CD4-positive, alpha-beta T cell treated with Interleukin-10 for 1 hour (primary cell): ENCODE measurements around the gene CAMTA1.

Source experiments
- DNase-seq: peaks from one replicate; pipeline ENCODE4 v3.0.0-alpha.2; 2020

The CAMTA1 gene

GRCh38 chr1:7333094-7333493 lies 547.8 kb downstream of the CAMTA1 start:
- DNase-seq = no peak

GRCh38 chr1:7333620-7334019 lies 548.4 kb downstream of the CAMTA1 start:
- DNase-seq = no peak

GRCh38 chr1:7334475-7335035 lies 549.3 kb downstream of the CAMTA1 start:
- no peak for DNase-seq

GRCh38 chr1:7335224-7335879 lies 550.1 kb downstream of the CAMTA1 start:
- DNase-seq = no peak

DNA sequence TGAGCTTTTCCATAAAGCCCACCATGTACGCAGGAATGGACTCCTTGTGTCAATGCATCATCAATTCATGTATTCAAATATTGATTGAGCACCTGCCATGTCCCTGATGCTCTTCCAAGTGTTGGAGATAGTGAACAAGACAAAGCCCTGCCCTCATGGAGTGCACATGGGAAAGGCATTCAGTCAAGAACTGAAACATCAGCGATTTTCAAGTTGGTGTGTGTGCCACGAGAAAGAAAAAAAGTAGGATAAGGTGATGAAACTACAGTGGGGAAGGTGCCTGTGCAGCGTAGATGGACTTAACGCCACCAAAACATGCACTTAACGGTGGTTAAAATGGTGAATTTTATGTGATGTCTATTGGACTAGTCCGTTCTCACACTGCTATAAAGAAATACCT lies 553.2 kb downstream of the CAMTA1 start:
- DNase-seq = no peak

- DNase-seq = no peak
Observed at GRCh38 chr1:7339014-7339413, 553.8 kb downstream of the CAMTA1 start.

DNA sequence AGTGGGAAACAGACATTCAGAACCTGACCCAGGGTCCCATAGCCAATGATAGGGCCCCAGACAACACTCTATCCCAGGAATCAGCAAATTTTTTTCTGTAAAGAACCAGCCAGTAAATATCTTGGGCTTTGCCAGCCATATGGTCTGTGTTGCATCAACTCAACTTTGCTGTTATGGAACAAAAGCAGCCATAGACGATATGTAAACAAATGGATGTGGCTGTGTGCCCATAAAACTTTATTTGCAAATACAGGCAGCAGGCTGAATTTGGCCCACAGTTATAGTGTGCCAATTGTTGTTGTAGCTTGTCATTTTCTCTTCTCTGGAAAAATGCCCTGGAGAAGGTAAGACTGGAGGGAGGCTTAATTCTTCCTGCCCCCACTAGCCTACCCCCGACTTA lies 554.7 kb downstream of the CAMTA1 start:
- no peak for DNase-seq

DNA sequence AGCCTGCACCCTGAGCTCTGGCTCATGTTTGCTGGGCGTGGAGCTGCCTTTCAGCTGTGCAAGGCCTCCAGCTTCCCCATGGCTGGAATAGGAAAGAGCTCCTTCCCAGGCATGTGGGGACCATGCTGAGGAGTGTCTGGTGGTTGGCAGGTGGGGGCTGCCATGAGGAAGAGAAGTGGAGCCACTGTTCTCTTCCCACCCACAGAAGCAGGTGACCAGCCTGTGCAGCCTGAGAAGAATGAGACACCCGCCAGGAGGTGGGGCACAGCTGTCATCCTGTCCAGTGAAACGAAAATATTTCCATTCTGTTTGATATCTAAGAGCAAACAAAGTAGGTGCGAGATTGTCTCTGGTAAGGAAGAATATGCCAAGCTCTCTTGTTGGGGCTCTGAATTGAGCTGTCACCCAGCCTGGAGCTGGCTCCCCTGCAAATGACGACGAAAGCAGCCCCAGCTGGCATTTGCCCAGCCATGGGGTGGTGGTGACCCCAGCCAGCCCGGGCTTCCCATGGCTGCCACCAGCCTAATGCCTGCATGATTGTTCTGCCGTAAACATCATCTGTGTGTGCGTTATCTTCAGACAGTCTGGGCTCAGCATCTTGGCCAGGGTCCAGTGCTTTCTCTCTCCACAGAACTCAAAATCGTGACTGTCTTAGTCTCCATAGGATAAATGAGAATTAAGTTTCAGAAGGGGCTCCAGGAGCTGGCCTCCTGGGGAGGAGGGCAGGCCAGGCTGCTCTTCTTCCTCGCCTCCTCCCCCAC lies 556.1 kb downstream of the CAMTA1 start:
- DNase-seq = no peak

- DNase-seq = no peak
Observed at GRCh38 chr1:7343882-7344281, 558.6 kb downstream of the CAMTA1 start.

GRCh38 chr1:7344299-7344698 lies 559.0 kb downstream of the CAMTA1 start:
- DNase-seq = no peak

DNA sequence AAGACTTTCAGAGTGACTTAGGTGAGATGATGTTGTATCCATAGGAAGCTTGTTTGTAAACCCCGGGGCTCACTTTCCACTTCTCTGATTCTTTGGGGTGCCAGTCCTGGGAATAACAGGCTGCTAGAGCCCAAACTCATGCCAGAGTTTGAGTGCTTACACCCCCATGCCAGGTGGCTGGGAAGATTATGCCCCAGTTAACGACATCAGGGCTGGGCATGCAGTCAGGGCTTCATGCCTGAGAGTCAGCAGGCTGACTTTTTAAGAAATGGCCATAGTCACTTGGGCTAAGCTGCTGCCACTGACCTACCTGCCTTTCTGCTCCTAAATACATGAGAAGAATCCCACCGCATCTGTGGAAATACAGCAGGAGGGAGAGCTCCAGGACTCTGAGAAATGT lies 560.3 kb downstream of the CAMTA1 start:
- no peak for DNase-seq

DNA sequence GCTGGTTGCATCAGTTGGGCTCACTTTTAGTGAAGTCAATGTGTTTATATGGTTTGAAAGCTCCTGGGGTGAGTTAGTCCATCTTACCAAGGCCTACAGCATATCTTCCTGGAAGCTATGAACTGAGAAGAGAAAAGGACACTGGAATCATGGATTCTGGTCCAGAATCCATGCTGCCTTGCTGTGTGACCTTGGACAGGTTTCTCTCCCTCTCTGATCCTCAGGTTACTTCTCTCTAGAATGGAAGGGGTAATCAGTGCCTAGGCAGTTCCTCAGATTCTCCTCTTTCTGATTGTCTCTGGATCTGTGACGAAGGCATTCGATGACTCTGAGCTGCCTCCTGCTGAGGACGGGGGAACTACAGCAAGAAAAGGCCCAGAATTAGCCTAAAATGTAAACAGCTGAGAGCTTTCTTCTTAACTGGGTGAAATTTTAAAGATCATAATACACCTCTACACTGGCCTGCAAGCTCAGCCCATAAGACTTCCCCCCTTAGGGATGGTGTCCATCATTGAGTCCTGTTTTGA lies 560.9 kb downstream of the CAMTA1 start:
- no peak for DNase-seq

GRCh38 chr1:7346600-7347570 lies 561.6 kb downstream of the CAMTA1 start:
- DNase-seq = no peak

DNA sequence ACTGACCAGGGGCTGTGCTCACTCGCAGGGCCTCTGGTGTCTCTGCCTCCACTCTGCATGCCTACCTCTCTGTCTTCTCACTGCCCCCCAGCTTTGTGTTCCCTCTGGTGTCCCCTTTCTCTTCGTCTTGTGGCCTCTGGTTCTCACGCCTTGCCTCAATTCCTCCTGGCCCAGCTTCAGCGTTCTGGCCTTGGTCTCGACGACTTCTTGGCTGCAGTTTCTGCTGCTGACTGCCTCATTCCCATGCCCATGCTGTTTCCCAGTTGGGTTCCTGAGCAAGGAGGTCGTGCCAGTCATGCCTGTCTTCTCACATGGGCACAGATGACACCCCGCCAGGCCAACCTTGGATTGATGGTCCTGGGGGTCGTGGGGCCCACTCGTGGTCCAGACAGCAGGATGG lies 562.8 kb downstream of the CAMTA1 start:
- DNase-seq = no peak

- DNase-seq = no peak
Observed at GRCh38 chr1:7348580-7348979, 563.3 kb downstream of the CAMTA1 start.

- DNase-seq = no peak
Observed at GRCh38 chr1:7350804-7351203, 565.5 kb downstream of the CAMTA1 start.

GRCh38 chr1:7351649-7352048 lies 566.4 kb downstream of the CAMTA1 start:
- no peak for DNase-seq

GRCh38 chr1:7352364-7352763 lies 567.1 kb downstream of the CAMTA1 start:
- no peak for DNase-seq

- DNase-seq = no peak
Observed at GRCh38 chr1:7352974-7353373, 567.7 kb downstream of the CAMTA1 start.

GRCh38 chr1:7355646-7356045 lies 570.4 kb downstream of the CAMTA1 start:
- DNase-seq = no peak

DNA sequence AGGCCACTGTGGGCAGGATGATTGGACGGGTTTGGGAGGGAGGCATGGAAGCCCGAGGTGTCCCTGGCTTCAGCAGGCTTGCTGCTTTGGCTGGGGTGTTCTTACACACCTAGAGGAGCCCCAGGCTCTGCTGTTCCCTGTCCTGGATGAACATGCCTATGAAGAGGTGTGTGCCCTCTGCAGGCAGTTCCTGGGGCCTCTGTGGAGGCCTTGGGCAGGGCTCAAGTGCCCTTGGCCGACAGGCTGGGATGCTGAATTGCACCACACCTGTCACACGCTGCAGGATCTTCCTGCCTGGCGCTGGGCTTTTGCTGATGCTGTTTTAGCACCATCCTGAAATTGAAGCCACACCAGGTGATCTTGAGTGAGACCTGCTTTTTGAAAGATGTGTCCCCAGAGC lies 570.8 kb downstream of the CAMTA1 start:
- no peak for DNase-seq

DNA sequence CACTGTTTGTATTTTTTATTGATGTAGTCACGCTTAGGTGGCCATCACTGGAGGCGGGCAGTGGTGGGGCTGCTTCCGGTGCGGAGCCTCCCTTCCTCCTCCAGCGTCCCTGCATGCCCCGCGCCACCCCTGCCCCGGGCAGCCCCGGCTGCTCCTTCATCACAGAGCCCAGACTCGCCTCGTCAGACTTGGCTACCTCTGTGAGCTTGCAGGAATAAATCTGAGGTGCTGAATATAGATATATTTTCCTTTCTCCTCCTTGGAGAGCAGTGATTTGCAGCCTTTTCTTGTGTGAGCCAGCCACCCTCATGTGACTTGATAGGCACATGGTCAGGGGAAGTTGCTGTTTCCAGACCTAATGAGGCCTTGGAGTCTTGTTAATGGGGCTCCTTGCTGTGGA lies 573.2 kb downstream of the CAMTA1 start:
- no peak for DNase-seq

DNA sequence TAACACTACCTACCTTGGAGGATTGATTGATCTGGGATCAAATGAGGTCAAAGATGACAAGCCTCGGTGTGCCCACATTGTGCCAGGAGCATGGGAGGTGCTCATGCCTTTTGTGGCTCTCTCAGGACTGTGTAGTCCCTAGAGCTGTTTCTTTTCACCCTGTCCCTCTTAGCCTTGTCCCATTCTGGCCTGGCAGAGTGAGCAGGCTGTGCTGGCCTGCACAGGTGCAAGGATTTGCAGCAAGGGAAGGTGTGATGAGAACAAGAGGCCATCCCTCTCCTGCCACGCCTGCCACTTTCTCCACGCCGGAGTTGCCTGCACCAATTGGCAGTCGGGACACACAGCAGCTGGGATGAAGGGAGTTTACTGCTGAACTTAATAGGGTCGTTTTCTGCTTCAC lies 575.3 kb downstream of the CAMTA1 start:
- no peak for DNase-seq
